MM.1S (cell line): ENCODE data around the gene ADAMTS7.
"Not testable (repeated sequence)": the region's sequence is repeated elsewhere in the genome, so short reads cannot be mapped to it uniquely, and the experiment has no call there.

Source experiments
- DNase-seq: peaks from one replicate; pipeline ENCODE4 v3.0.0-alpha.2; 2015
- H2AFZ ChIP-seq: fragments of 300-600 bp; sonication (generic); 2 replicates; pipeline ENCODE4 v1.6.0; 2016; ENCODE audit warnings: antibody characterized with exemption, low read length
- H3F3A ChIP-seq: fragments of 300-600 bp; sonication (generic); 2 replicates; pipeline ENCODE4 v1.6.1; 2016; ENCODE audit warnings: mild to moderate bottlenecking, antibody characterized with exemption, low read length, moderate library complexity, mixed read lengths; ENCODE audit not compliant: insufficient read depth
- H3K27ac ChIP-seq: fragments of 300-600 bp; sonication (generic); 2 replicates; pipeline ENCODE4 v1.5.1; 2016; ENCODE audit warnings: mild to moderate bottlenecking, low read length
- H3K27me3 ChIP-seq: fragments of 300-600 bp; sonication (generic); replicated peaks from 2 replicates; pipeline ENCODE4 v1.6.0; 2016; ENCODE audit warnings: low read length; ENCODE audit not compliant: insufficient read depth
- H3K36me3 ChIP-seq: fragments of 300-600 bp; sonication (generic); replicated peaks from 2 replicates; pipeline ENCODE4 v1.6.1; 2016; ENCODE audit warnings: mild to moderate bottlenecking, low read length, mixed read lengths; ENCODE audit not compliant: insufficient read depth
- H3K4me1 ChIP-seq: fragments of 300-600 bp; sonication (generic); 2 replicates; pipeline ENCODE4 v1.6.1; 2016; ENCODE audit warnings: low read length, mixed read lengths
- H3K4me2 ChIP-seq: fragments of 300-600 bp; sonication (generic); 2 replicates; pipeline ENCODE4 v1.6.0; 2016; ENCODE audit warnings: low read depth, low read length
- H3K4me3 ChIP-seq: fragments of 300-600 bp; sonication (generic); 2 replicates; pipeline ENCODE4 v1.5.1; 2016; ENCODE audit warnings: low read length, mixed read lengths
- H3K79me2 ChIP-seq: fragments of 300-600 bp; sonication (generic); 2 replicates; pipeline ENCODE4 v1.6.1; 2016; ENCODE audit warnings: mixed run types, low read length, mixed read lengths
- H3K9ac ChIP-seq: fragments of 300-600 bp; sonication (generic); 2 replicates; pipeline ENCODE4 v1.6.1; 2016; ENCODE audit warnings: low read length, mixed read lengths
- H3K9me2 ChIP-seq: fragments of 300-600 bp; sonication (generic); replicated peaks from 2 replicates; pipeline ENCODE4 v1.6.1; 2016; ENCODE audit warnings: mild to moderate bottlenecking, low read length, mixed read lengths; ENCODE audit not compliant: insufficient read depth
- H3K9me3 ChIP-seq: fragments of 300-600 bp; sonication (generic); replicated peaks from 2 replicates; pipeline ENCODE4 v1.6.1; 2016; ENCODE audit warnings: mild to moderate bottlenecking, low read length, mixed read lengths; ENCODE audit not compliant: insufficient read depth
- H4K20me1 ChIP-seq: fragments of 300-600 bp; sonication (generic); 2 replicates; pipeline ENCODE4 v1.6.1; 2016; ENCODE audit warnings: mild to moderate bottlenecking, low read length, moderate library complexity, mixed read lengths; ENCODE audit not compliant: insufficient read depth
- CTCF ChIP-seq: fragments of 300-600 bp; sonication (generic); IDR thresholded peaks from 2 replicates; pipeline ENCODE4 v1.5.1; 2016; ENCODE audit warnings: antibody characterized with exemption, low read length, mixed read lengths
- EZH2 ChIP-seq: fragments of 300-600 bp; sonication (generic); optimal IDR thresholded peaks from 2 replicates; pipeline ENCODE3; 2017; ENCODE audit warnings: low read depth, mild to moderate bottlenecking, antibody characterized with exemption, low read length, mixed read lengths
- EZH2phosphoT487 ChIP-seq: fragments of 300-600 bp; sonication (generic); IDR thresholded peaks from 2 replicates; pipeline ENCODE4 v1.6.1; 2018; ENCODE audit warnings: antibody characterized with exemption, low read length

Gene ADAMTS7

GRCh38 chr15:78841891-78842290 lies 30.6 kb upstream of the ADAMTS7 start:
- H3K4me1 ChIP-seq: peaks cover 29% of the 10 kb centered on the region
- H3K79me2 ChIP-seq: no peaks in the 10 kb centered on the region
- no peak overlapping the region for H3K27ac ChIP-seq
- H2AFZ ChIP-seq: no peak overlapping the region
- H3K9ac ChIP-seq: no peak overlapping the region
- no peaks in the 10 kb centered on the region for H3K9me3 ChIP-seq
- TF ChIP-seq CTCF (no peak), EZH2phosphoT487 (no peak), EZH2 (no peak)
- H3K9me2 ChIP-seq: no peaks in the 10 kb centered on the region
- no peak overlapping the region for H3K4me2 ChIP-seq
- H3K27me3 ChIP-seq: no peaks in the 10 kb centered on the region
- H3K36me3 ChIP-seq: no peaks in the 10 kb centered on the region
- peaks cover 21% of the 10 kb centered on the region for H3F3A ChIP-seq
- H4K20me1 ChIP-seq: no peaks in the 10 kb centered on the region
- no peak for DNase-seq
- no peak overlapping the region for H3K4me3 ChIP-seq

GRCh38 chr15:78841376-78841706 lies 30.1 kb upstream of the ADAMTS7 start:
- Histone ChIP-seq H3K4me3 (no peak overlapping the region), H4K20me1 (no peaks in the 10 kb centered on the region), H3K4me1 (peaks cover 31% of the 10 kb centered on the region), H3K9me3 (no peaks in the 10 kb centered on the region), H3K9me2 (no peaks in the 10 kb centered on the region), H3K36me3 (no peaks in the 10 kb centered on the region), H2AFZ (no peak overlapping the region), H3F3A (peaks cover 21% of the 10 kb centered on the region), H3K9ac (no peak overlapping the region), H3K4me2 (no peak overlapping the region), H3K79me2 (no peaks in the 10 kb centered on the region), H3K27me3 (no peaks in the 10 kb centered on the region), H3K27ac (no peak overlapping the region)
- no peak for DNase-seq
- TF ChIP-seq EZH2: no peak
- TF ChIP-seq CTCF: no peak
- TF ChIP-seq EZH2phosphoT487: no peak

- peaks cover 21% of the 10 kb centered on the region for H3F3A ChIP-seq
- no peaks in the 10 kb centered on the region for H3K9me3 ChIP-seq
- H3K4me3 ChIP-seq: no peak overlapping the region
- H3K9me2 ChIP-seq: no peaks in the 10 kb centered on the region
- H2AFZ ChIP-seq: no peak overlapping the region
- H4K20me1 ChIP-seq: no peaks in the 10 kb centered on the region
- no peak overlapping the region for H3K27ac ChIP-seq
- H3K27me3 ChIP-seq: no peaks in the 10 kb centered on the region
- H3K36me3 ChIP-seq: no peaks in the 10 kb centered on the region
- no peak overlapping the region for H3K9ac ChIP-seq
- no peaks in the 10 kb centered on the region for H3K79me2 ChIP-seq
- no peak for DNase-seq
- H3K4me1 ChIP-seq: peaks cover 34% of the 10 kb centered on the region
- TF ChIP-seq EZH2phosphoT487: no peak
- TF ChIP-seq EZH2: no peak
- no peak for TF ChIP-seq CTCF
- H3K4me2 ChIP-seq: no peak overlapping the region
Measured at GRCh38 chr15:78840661-78841375, 29.6 kb upstream of the ADAMTS7 start.

- peak overlapping the region; percentile 30; the same call in 1 of the 2 replicates for H2AFZ ChIP-seq
- peaks cover 34% of the 10 kb centered on the region for H3K4me1 ChIP-seq
- H3K9me2 ChIP-seq, H3K79me2 ChIP-seq, H3K36me3 ChIP-seq, H3K27me3 ChIP-seq, H3K9ac ChIP-seq, H4K20me1 ChIP-seq, H3K9me3 ChIP-seq: not testable (repeated sequence)
- peak overlapping the region; percentile 9; the same call in 1 of the 2 replicates for H3K4me3 ChIP-seq
- peak overlapping the region; percentile 49; the same call in 1 of the 2 replicates for H3K4me2 ChIP-seq
- peak; percentile 67 for DNase-seq
- peak overlapping the region; percentile 69; the same call in 1 of the 2 replicates for H3K27ac ChIP-seq
- H3F3A ChIP-seq: peaks cover 21% of the 10 kb centered on the region
Measured at GRCh38 chr15:78839151-78839550, 27.9 kb upstream of the ADAMTS7 start.
